A673 (cell line): ENCODE data around the gene DNPH1. TPM values are rescaled to one million over a fixed set of nuclear protein-coding genes. Genes with fewer than 3 reads are reported as not detected.

ENCODE experiments used
- BruUV-seq: library from RNA; stranded (reverse); fragments of 400-500 nt; replicated peaks from 2 replicates; lab custom pipeline; 2021; lab: Mats Ljungman, UMichigan
- CTCF ChIA-PET: fragments of 300-600 bp; sonication (Branson Sonifier 250); formaldehyde crosslinking; loops from one replicate; lab custom pipeline; 2022; ENCODE audit warnings: antibody characterized with exemption; lab: Charles Lee
- POLR2A ChIA-PET: fragments of 300-600 bp; sonication (Branson Sonifier 250); formaldehyde crosslinking; loops from one replicate; lab custom pipeline; 2022; ENCODE audit warnings: antibody characterized with exemption; ENCODE audit not compliant: low non-redundant PET; lab: Charles Lee
- DNase-seq: peaks from one replicate; pipeline ENCODE4 v3.0.0-alpha.2; 2015; ENCODE audit warnings: low spot score
- H3K27ac ChIP-seq: fragments of 200-600 bp; sonication (generic); 2 replicates; pipeline ENCODE4 v1.5.1; 2016; ENCODE audit warnings: mixed run types, low read depth, mild to moderate bottlenecking, mixed read lengths, antibody characterized with exemption, low read length; ENCODE audit not compliant: poor library complexity, severe bottlenecking
- H3K27me3 ChIP-seq: fragments of 200-600 bp; sonication (generic); replicated peaks from 2 replicates; pipeline ENCODE4 v1.6.1; 2017; ENCODE audit warnings: mixed run types, low read depth, mild to moderate bottlenecking, mixed read lengths, antibody characterized with exemption, low read length; ENCODE audit not compliant: insufficient read depth, poor library complexity
- H3K36me3 ChIP-seq: fragments of 200-600 bp; sonication (generic); 2 replicates; pipeline ENCODE4 v1.6.1; 2016; ENCODE audit warnings: mixed run types, mild to moderate bottlenecking, mixed read lengths, antibody characterized with exemption, low read length; ENCODE audit not compliant: insufficient read depth, poor library complexity, severe bottlenecking
- H3K4me1 ChIP-seq: fragments of 200-600 bp; sonication (generic); 2 replicates; pipeline ENCODE4 v1.6.1; 2017; ENCODE audit warnings: mixed run types, mild to moderate bottlenecking, mixed read lengths, antibody characterized with exemption, low read length; ENCODE audit not compliant: insufficient read depth, poor library complexity, severe bottlenecking
- H3K4me3 ChIP-seq: fragments of 200-600 bp; sonication (generic); 2 replicates; pipeline ENCODE4 v1.5.1; 2016; ENCODE audit warnings: low read depth, mixed run types, mild to moderate bottlenecking, mixed read lengths, low read length; ENCODE audit not compliant: poor library complexity, severe bottlenecking
- H3K9me3 ChIP-seq: fragments of 200-600 bp; sonication (generic); 2 replicates; pipeline ENCODE4 v1.6.1; 2016; ENCODE audit warnings: mixed run types, low read depth, mild to moderate bottlenecking, mixed read lengths, antibody characterized with exemption, low read length; ENCODE audit not compliant: poor library complexity, severe bottlenecking
- CTCF ChIP-seq: fragments of 300-800, 200-600 bp; sonication (generic); conservative IDR thresholded peaks from 2 replicates; pipeline ENCODE4 v1.5.1; 2017; ENCODE audit warnings: low read depth, mild to moderate bottlenecking, antibody characterized with exemption, low read length, moderate library complexity, mixed read lengths
- EZH2 ChIP-seq: fragments of 200-600 bp; sonication (generic); IDR thresholded peaks from 2 replicates; pipeline ENCODE4 v1.6.1; 2017; ENCODE audit warnings: borderline replicate concordance, low read depth, mild to moderate bottlenecking, mixed read lengths, antibody characterized with exemption, low read length; ENCODE audit not compliant: poor library complexity, severe bottlenecking
- intact Hi-C: fragments of 100-400 bp; cut with micrococcal nuclease; formaldehyde crosslinking; loops from one replicate; pipeline ENCODE4 v1.10.0; 2022; ENCODE audit not compliant: unreplicated experiment
- total RNA-seq: library from RNA; stranded (reverse); gene quantifications from 2 replicates; pipeline ENCODE4 v1.2.3, GENCODE V29; 2021

The DNPH1 gene
- total RNA-seq, 1 experiment from 2014 or later: 55.1 TPM

GRCh38 chr6:43193929-43194328 lies 35.4 kb downstream of the DNPH1 start:
- TF ChIP-seq EZH2 (no peak), CTCF (no peak)
- Histone ChIP-seq H3K27ac (no peak overlapping the region), H3K4me1 (no peaks in the 10 kb centered on the region), H3K4me3 (no peak overlapping the region), H3K9me3 (no peaks in the 10 kb centered on the region), H3K27me3 (no peaks in the 10 kb centered on the region), H3K36me3 (no peaks in the 10 kb centered on the region)
- intact Hi-C loops: no loop called here
- ChIA-PET POLR2A (no interaction called here), CTCF (no interaction called here)
- DNase-seq: no peak
- BruUV-seq: no TSS peak

GRCh38 chr6:43192911-43193310 lies 36.4 kb downstream of the DNPH1 start:
- Histone ChIP-seq H3K36me3 (peaks cover 6% of the 10 kb centered on the region), H3K27me3 (no peaks in the 10 kb centered on the region), H3K4me3 (no peak overlapping the region), H3K4me1 (no peaks in the 10 kb centered on the region), H3K27ac (no peak overlapping the region), H3K9me3 (no peaks in the 10 kb centered on the region)
- intact Hi-C loops: no loop called here
- BruUV-seq: no TSS peak
- ChIA-PET CTCF (no interaction called here), POLR2A (no interaction called here)
- TF ChIP-seq CTCF (no peak), EZH2 (no peak)
- DNase-seq: no peak

- Histone ChIP-seq H3K27me3 (no peaks in the 10 kb centered on the region), H3K27ac (no peak overlapping the region), H3K36me3 (peaks cover 20% of the 10 kb centered on the region), H3K4me3 (no peak overlapping the region), H3K4me1 (no peaks in the 10 kb centered on the region), H3K9me3 (no peaks in the 10 kb centered on the region)
- no peak for TF ChIP-seq EZH2
- no peak for TF ChIP-seq CTCF
- POLR2A ChIA-PET: no interaction called here
- intact Hi-C loops: no loop called here
- no peak for DNase-seq
- no TSS peak for BruUV-seq
- CTCF ChIA-PET: no interaction called here
These were observed 39.4 kb downstream of the DNPH1 start for GRCh38 chr6:43189776-43190304.
